ENCODE data around the gene AIRE.

Gene AIRE

DNA sequence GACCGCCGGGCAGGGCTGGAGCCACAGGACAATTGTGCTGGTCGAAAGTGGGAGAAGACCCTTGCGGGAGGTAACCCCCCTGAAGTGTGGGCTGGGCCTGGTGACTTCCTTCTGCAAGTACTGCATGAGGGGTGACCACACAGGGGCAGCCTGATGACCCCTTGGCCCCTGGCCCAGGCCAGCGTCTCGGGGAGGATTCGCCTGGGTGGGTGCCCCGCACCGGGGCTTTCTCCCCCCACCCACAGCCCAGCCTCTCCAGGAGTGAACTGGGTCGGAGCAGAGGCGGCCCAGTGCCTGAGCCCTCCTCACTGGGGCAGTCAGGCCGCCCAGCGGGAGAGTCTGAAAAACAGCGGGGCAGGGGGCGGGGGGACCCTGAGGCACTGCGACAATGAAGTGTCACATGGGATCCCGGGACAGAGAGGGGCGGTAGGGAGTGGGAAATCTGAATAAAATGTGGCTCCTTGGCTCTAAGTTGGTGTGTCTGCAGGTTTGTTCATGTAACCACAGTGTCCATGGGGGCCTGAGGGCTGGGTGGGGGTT, 22.4 kb upstream of the AIRE start:
- DNase-seq (ENCODE audit: low read depth) = no peak
- H3K4me3 ChIP-seq (ENCODE audit: low read depth, low read length) = no peak overlapping the region
- TF ChIP-seq, protein P1, sequence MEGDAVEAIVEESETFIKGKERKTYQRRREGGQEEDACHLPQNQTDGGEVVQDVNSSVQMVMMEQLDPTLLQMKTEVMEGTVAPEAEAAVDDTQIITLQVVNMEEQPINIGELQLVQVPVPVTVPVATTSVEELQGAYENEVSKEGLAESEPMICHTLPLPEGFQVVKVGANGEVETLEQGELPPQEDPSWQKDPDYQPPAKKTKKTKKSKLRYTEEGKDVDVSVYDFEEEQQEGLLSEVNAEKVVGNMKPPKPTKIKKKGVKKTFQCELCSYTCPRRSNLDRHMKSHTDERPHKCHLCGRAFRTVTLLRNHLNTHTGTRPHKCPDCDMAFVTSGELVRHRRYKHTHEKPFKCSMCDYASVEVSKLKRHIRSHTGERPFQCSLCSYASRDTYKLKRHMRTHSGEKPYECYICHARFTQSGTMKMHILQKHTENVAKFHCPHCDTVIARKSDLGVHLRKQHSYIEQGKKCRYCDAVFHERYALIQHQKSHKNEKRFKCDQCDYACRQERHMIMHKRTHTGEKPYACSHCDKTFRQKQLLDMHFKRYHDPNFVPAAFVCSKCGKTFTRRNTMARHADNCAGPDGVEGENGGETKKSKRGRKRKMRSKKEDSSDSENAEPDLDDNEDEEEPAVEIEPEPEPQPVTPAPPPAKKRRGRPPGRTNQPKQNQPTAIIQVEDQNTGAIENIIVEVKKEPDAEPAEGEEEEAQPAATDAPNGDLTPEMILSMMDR (IDR thresholded peaks at IDR 0.05; ENCODE audit: control insufficient read depth, extremely low read depth, insufficient read depth) = no peak

DNA sequence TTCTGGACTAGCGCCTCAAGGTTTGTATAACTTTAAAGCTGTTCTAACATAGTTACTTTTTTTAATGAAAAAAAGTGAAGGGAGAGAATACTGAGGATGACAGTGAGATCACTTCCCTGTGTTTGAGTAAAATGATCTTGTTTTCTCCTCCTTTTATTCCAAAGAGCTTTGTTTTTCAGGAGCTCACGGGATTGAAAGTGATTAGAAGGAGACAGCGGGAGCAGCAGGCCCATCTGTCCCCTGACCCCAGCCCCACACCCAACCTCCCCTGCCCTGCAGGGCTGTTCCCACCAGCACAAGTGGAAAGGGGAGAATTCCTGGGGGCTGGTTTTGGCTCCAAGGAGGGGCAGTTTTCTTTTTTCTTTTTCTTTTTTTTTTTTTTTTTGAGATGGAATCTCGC, 21.9 kb upstream of the AIRE start:
- TF ChIP-seq, protein P1 (IDR thresholded peaks at IDR 0.05; ENCODE audit: control insufficient read depth, extremely low read depth, insufficient read depth) = no peak
- no peak for DNase-seq (ENCODE audit: low read depth)
- H3K4me3 ChIP-seq (ENCODE audit: low read depth, low read length) = no peak overlapping the region

GRCh38 chr21:44265734-44266270, 19.9 kb upstream of the AIRE start:
- DNase-seq (ENCODE audit: low read depth) = no peak
- TF ChIP-seq, protein P1 (IDR thresholded peaks at IDR 0.05; ENCODE audit: control insufficient read depth, extremely low read depth, insufficient read depth) = no peak

GRCh38 chr21:44267655-44268142, 18.0 kb upstream of the AIRE start:
- TF ChIP-seq, protein P1 (IDR thresholded peaks at IDR 0.05; ENCODE audit: control insufficient read depth, extremely low read depth, insufficient read depth) = no peak
- no peak overlapping the region for H3K4me3 ChIP-seq (ENCODE audit: low read depth, low read length)
- DNase-seq (ENCODE audit: low read depth) = no peak

More at GRCh38 chr21:44265734-44266270, 19.9 kb upstream of the AIRE start:
- no peak overlapping the region for H3K4me3 ChIP-seq (ENCODE audit: low read depth, low read length)

- H3K4me3 ChIP-seq (ENCODE audit: low read depth, low read length) = no peak overlapping the region
- TF ChIP-seq, protein P1 (IDR thresholded peaks at IDR 0.05; ENCODE audit: control insufficient read depth, extremely low read depth, insufficient read depth) = no peak
- no peak for DNase-seq (ENCODE audit: low read depth)
These were observed 16.6 kb upstream of the AIRE start for GRCh38 chr21:44269090-44269489.

- no peak overlapping the region for H3K4me3 ChIP-seq (ENCODE audit: low read depth, low read length)
- DNase-seq (ENCODE audit: low read depth) = no peak
- TF ChIP-seq, protein P1 (IDR thresholded peaks at IDR 0.05; ENCODE audit: control insufficient read depth, extremely low read depth, insufficient read depth) = no peak
These were observed 14.0 kb upstream of the AIRE start for GRCh38 chr21:44271558-44272283.

Measured in LNCaP clone FGC (cell line).